GM18499 (cell line): ENCODE measurements around the gene ABCG1.

Experiments used
- ATAC-seq: cut with Tn5 transposase; IDR thresholded peaks from one replicate; pipeline ENCODE4 v1.9.1; 2021; ENCODE audit warnings: moderate number of reproducible peaks; ENCODE audit not compliant: insufficient read depth, unreplicated experiment

Gene ABCG1

DNA sequence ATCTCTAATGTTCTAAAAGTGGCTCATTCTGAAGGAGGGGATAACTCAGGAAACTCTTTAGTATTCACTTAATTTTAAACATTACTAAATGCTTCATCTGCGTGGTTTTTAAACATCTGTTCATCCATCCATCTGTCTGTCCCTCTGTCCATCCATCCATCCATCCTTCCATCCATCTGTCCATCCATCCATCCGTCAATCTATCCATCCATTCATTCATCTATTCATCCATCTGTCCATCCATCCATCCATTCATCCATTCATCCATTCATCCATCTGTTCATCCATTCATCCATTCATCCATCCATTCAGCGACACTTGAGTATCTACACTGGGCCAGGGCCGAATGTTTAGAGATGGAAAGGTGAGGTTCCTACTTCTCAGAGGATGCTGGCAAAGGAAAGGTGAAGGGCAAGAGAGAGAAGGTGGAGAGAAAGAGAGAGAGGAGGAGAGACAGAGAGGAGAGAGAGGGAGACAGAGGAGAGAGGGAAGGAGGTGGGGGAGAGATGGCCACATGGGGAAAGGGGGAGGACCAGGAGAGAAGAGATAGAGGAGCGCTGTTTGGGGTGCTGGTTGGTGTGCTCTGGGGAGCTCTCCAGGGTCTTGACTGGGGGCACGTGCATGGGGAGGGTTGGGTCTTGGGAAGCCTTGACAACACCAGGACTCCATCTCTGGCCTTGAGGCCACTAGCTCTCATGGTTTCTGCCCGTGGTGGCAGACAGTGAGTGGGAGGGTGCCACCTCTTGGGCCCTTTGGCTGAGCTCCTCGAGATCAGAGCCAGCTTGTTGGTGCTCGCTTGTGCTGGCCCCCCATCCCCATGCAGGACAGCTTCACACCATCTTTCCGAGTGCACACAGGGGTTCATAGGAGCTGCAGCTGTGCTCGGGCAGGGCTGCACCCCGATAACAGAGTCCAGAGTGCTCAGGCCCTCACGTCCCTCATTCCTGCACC lies 45.6 kb downstream of the ABCG1 start:
- ATAC-seq: no peak

DNA sequence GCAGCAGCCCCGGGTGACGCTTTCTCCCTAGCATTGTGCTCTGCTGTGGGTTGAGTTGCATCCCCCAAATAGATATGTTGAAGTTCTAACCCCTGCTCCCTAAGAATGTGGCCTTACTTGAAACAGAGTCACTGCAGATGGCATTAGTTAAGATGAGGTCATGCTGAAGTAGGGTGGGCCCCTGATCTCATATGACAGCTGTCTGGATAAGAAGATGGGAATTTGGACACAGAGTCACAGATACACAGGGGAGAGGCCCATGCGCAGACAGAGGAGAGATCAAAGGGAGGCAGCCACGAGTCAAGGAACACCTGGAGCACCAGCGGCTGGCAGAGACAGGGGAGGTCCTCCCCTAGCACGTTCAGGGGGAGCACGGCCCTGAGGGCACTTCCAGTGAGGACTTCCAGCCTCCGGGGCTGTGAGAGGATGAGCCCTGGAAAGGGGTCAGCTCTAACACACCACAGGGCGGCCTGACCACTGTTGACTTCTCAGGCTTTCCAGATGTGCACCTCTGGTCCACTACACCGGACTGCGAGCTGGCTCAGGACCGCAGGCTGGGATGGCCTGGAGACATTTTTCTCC lies 46.4 kb downstream of the ABCG1 start:
- ATAC-seq: no peak

- no peak for ATAC-seq
Observed at GRCh38 chr21:42266971-42267556, 48.1 kb downstream of the ABCG1 start.

- no peak for ATAC-seq
Observed at GRCh38 chr21:42269386-42269785, 50.4 kb downstream of the ABCG1 start.

GRCh38 chr21:42271065-42271464 lies 52.1 kb downstream of the ABCG1 start:
- ATAC-seq: no peak

DNA sequence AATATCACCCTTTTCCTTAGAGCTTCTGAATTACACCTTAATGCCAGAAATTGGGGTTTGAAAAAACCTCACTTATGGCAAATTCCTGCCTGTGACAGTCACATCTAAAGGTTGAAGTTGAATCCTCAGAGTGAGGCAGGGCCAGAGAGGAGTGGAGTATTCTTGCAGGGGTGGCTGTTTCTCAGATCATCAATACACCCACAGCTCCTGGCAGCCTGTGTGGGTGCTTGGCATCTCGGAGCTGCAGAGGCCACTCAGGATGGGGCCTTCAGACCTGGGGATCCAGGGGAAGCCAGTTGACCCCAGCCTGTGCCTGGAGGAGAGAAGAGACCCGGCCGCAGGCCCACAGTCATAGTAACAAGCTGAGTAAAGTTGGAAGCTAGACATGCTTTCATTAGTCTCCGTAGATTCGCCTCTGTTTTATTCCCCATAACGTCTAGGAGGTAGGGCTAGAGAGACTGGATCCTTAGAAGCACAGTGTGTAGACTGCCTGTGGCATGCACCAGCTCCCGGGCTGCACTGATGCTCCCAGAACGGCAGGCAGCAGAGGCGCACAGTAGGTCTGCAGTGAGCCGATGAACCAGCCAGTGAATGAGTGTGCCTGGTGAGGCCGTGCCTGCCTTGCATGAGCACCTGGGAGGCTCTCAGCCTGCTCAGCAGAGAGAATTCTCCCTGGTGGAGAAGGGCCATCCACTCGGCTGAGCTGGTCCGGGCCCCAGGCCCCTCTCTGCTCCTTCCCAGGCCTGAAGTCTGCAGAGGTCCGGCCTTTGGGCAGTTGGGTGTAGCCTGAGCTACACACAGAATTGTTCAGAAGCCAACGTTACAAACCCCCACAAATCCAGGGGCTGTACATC lies 53.4 kb downstream of the ABCG1 start:
- ATAC-seq: no peak

GRCh38 chr21:42272984-42273600 lies 54.2 kb downstream of the ABCG1 start:
- no peak for ATAC-seq

GRCh38 chr21:42276076-42276475 lies 57.1 kb downstream of the ABCG1 start:
- ATAC-seq: no peak

DNA sequence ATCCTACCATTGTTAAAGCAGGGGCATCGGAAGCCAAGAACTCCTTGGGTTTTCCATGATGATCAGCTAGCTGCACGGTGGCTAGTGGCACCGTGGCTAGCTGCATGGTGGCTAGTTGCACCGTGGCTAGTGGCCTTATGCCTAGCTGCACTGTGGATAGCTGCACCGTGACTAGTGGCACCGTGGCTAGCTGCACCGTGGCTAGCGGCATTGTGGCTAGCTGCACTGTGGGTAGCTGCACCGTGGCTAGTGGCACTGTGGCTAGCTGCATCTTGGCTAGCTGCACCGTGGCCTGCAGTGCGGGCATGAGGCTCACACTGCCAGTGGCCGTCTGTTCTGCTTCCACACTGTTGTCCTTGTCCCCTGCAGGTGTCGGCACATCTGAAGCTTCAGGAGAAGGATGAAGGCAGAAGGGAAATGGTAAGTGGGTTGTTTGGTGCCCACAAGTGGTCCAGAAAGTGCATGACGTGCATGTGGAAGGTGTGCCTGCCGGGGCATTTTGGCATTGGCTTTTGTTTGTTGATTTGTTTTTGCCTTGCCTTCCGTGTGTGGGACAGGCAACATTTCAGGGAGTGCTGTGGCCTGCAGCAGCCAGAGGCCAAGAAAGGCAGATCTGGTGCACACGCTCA lies 57.7 kb downstream of the ABCG1 start:
- ATAC-seq: no peak

GRCh38 chr21:42277593-42277992 lies 58.7 kb downstream of the ABCG1 start:
- ATAC-seq: no peak

DNA sequence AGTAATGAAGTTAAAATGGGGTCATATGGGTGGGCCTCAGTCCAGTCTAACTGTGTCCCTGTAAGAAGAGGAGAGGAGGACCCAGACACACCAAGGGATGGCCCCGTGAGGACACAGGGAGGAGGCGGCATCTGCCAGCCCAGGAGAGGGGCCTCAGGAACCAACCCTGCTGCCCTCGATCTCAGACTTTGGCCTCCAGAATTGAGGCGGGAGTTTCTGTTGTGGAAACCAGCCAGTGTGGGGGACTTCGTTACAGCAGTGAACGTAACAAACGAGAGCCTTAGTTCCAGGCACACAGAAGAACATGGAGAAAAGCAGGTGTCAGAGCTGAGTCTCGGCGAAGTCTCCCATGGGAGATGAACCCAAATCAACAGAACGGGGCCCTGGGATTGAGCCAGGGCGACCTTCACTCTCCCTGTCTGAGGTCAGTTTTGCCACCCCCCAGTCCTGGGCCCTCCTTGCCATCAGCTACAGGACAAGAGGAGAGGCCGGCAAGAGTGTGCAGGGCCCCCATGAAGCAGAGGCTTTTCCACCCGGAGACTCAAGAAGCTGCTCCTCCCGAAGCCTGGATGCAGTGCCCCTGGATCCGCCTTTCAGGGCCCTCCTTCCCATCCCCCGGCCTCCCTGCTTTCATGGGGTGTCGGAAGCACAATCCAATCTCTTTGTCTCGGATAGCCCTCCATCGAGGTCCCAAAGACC lies 59.7 kb downstream of the ABCG1 start:
- no peak for ATAC-seq

- ATAC-seq: no peak
Observed at GRCh38 chr21:42279341-42279871, 60.5 kb downstream of the ABCG1 start.

DNA sequence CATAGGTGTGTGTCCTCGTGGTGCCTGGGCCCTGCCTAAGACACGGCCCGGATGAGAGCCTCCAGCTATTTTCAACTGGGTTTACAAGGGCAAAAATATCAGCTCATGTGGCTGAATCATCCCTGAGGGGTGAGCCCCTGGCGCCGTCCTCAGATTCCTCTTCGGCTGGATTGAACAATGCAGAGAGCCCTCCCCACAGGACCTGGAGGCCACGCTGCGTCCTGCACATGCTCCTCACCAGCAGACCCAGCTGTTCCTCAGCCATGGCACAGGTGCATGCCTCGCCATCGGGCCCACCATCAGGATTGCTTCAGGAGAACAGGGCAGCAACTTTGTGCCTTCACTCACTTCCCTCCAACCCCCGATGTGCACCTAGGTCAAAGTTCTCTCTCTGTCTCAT lies 60.9 kb downstream of the ABCG1 start:
- ATAC-seq: no peak

- ATAC-seq: no peak
Observed at GRCh38 chr21:42280356-42281180, 61.6 kb downstream of the ABCG1 start.

DNA sequence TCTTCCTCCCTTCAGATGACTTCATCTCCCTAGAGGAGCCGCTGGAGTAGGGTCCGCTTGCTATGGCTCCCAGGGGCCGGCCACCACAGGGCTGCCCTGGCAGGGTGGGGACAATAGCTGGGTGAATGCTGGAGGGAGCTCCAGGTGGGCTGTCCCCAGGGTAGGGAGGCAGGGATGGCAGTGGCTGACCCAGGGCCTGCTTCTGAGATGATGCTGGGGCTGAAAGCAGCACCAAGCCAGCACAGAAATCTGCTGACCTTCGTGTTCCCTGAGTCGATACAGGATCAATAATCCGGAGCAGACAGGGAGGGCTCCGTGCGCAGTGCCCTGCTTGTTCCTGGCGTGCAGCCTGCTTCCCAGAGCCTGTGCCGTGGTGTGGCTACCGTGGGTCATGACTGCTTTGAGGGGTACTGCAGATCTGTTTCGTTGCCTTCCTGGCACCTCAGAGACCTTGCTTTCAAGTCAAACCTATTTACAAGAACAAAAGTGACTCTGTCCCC lies 62.3 kb downstream of the ABCG1 start:
- ATAC-seq: no peak

DNA sequence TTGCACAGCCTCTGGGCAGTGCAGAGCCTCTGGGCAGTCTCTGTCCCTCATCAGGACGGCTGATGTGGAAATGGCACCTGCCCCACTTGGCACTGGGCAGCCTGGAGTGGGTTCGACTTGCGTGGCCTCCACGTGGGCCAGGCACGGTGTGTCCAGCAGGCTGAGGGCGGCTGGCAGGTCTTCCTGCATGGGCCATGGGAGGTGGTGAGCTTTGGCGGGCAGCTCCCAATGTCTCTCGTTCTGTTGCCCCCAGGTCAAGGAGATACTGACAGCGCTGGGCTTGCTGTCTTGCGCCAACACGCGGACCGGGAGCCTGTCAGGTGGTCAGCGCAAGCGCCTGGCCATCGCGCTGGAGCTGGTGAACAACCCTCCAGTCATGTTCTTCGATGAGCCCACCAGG lies 63.1 kb downstream of the ABCG1 start:
- ATAC-seq: no peak

DNA sequence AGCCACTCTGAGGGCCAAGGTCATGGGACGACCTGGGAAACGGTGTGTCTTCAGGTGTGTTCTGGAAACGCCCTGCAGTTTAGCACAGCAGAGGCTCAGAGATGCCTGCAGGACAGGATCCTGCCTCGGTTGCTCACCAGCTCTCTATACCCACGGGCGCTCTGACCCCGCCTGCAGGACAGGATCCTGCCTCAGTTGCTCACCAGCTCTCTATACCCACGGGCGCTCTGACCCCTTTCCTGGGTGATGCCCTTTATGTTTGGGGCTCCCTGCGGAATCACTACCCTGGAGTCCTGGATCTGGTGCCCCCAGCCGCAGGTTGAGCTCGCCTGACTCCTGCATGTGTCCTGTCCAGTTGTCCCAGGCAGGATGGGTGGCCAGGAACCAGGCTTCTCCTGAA lies 63.8 kb downstream of the ABCG1 start:
- no peak for ATAC-seq
